ENCODE data around the gene TSGA10. TPM values are rescaled to one million over a fixed set of nuclear protein-coding genes. Genes with fewer than 3 reads are reported as not detected.

The TSGA10 gene
- total and polyA plus RNA-seq, 4 donors: 3.8 to 37.3 (median 9.1) TPM

GRCh38 chr2:98947554-98947953 is 207.2 kb downstream of the TSGA10 start:
- no peaks in the 10 kb centered on the region for H3K36me3 ChIP-seq (ENCODE audit: control insufficient read depth in 4 of 4, insufficient read depth in 4 of 4, low read length in 4 of 4)
- TF ChIP-seq CTCF (IDR thresholded peaks at IDR 0.05; ENCODE audit: control extremely low read depth, extremely low read depth): no peak
- peaks cover 0 to 7% (median 0%) of the 10 kb centered on the region in 5 donors for H3K4me1 ChIP-seq (ENCODE audit: control insufficient read depth in 5 of 5, insufficient read depth in 5 of 5, low read length in 5 of 5)
- DNase-seq (peak in 2 of 3 donors; percentile 62 to 75), ATAC-seq (ENCODE audit: insufficient read depth, low FRiP score) (no peak)
- no peak overlapping the region for H3K9ac ChIP-seq (ENCODE audit: insufficient read depth in 1 of 2, low read length in 2 of 2)
- H3K4me3 ChIP-seq: no peak overlapping the region
- no peaks in the 10 kb centered on the region for H3K9me3 ChIP-seq (ENCODE audit: control insufficient read depth in 4 of 4, insufficient read depth in 3 of 4, low read length in 3 of 4)
- H3K27me3 ChIP-seq (ENCODE audit: control insufficient read depth in 3 of 3, insufficient read depth in 3 of 3, low read length in 2 of 3): peaks cover 0 to 4% (median 0%) of the 10 kb centered on the region in 3 donors
- WGBS, 2 donors: 70 to 81% methylated on average over 8 of the region's 8 CpGs
- H3K27ac ChIP-seq (ENCODE audit: low read depth in 1 of 2, low read length in 1 of 2): no peak overlapping the region

Small RNA genes within 50 kb of the gene (small RNA-seq; reads per million reads assigned to genes)
- gene AC092587.1 (ENCODE audit: low replicate concordance): not detected

Other genes starting within 250 kb of the TSGA10 start
- 10 to 100 TPM; 11.5 to 28.3 TPM for gene CRACDL, start 218.7 kb downstream of the TSGA10 start, total RNA-seq
- 10 to 100 TPM in 1 of 2 donors, 1 to 10 TPM in 1; 8.9 to 15.0 TPM for gene CRACDL, start 218.7 kb downstream of the TSGA10 start, polyA plus RNA-seq
- 1 to 10 TPM; 3.6 to 4.8 TPM for gene C2orf15, start 13.2 kb downstream of the TSGA10 start, total RNA-seq
- gene C2orf15, start 13.2 kb downstream of the TSGA10 start, polyA plus RNA-seq: 1 to 10 TPM; 2.2 to 2.7 TPM
- gene LIPT1, start within 50 bp of the TSGA10 start, total RNA-seq: 10 to 100 TPM in 1 of 2 donors, 1 to 10 TPM in 1; 6.0 to 11.0 TPM
- gene LIPT1, start within 50 bp of the TSGA10 start, polyA plus RNA-seq: 10 to 100 TPM in 1 of 2 donors, 1 to 10 TPM in 1; 5.3 to 10.5 TPM
- gene MITD1, start 26.1 kb upstream of the TSGA10 start, total RNA-seq: 10 to 100 TPM; 17.6 to 34.4 TPM
- 10 to 100 TPM; 34.9 to 57.1 TPM for gene MITD1, start 26.1 kb upstream of the TSGA10 start, polyA plus RNA-seq
- gene MRPL30, start 26.2 kb upstream of the TSGA10 start, total RNA-seq: 10 to 100 TPM; 20.3 to 34.2 TPM
- gene MRPL30, start 26.2 kb upstream of the TSGA10 start, polyA plus RNA-seq: 10 to 100 TPM; 15.2 to 19.7 TPM
- gene LYG2, start 100.7 kb upstream of the TSGA10 start, total RNA-seq: not detected
- not detected for gene LYG2, start 100.7 kb upstream of the TSGA10 start, polyA plus RNA-seq
- gene LYG1, start 146.3 kb upstream of the TSGA10 start, total RNA-seq: under 1 TPM; 0.80 to 0.89 TPM
- 1 to 10 TPM; 1.2 to 2.7 TPM for gene LYG1, start 146.3 kb upstream of the TSGA10 start, polyA plus RNA-seq
- 10 to 100 TPM; 25.0 to 29.8 TPM for gene TXNDC9, start 181.4 kb upstream of the TSGA10 start, total RNA-seq
- 10 to 100 TPM; 20.9 to 32.3 TPM for gene TXNDC9, start 181.4 kb upstream of the TSGA10 start, polyA plus RNA-seq
- gene EIF5B, start 182.4 kb upstream of the TSGA10 start, total RNA-seq: 10 to 100 TPM; 35.0 to 36.2 TPM
- 10 to 100 TPM; 22.9 to 28.3 TPM for gene EIF5B, start 182.4 kb upstream of the TSGA10 start, polyA plus RNA-seq